T-helper 1 cell treated with Interleukin-12 subunit alpha and Interleukin-12 subunit beta and Interleukin-4 antibody, amounts not matched to agents 30 μg/mL and 1 μg/mL, for 36 hours (primary cell): ENCODE measurements around the gene PLEKHG5.
"Not testable (repeated sequence)": the region's sequence is repeated elsewhere in the genome, so short reads cannot be mapped to it uniquely, and the experiment has no call there.

Experiments
- H3K27ac Mint-ChIP-seq: one replicate; pipeline ENCODE4 v1.8.0; 2021; ENCODE audit warnings: mild to moderate bottlenecking, mixed read lengths
- H3K27me3 Mint-ChIP-seq: one replicate; pipeline ENCODE4 v1.8.0; 2021; ENCODE audit warnings: low read depth, mixed read lengths
- H3K36me3 Mint-ChIP-seq: one replicate; pipeline ENCODE4 v1.8.0; 2021; ENCODE audit warnings: low read depth, mixed read lengths
- H3K4me1 Mint-ChIP-seq: one replicate; pipeline ENCODE4 v1.8.0; 2021; ENCODE audit warnings: low read depth, mixed read lengths
- H3K4me3 Mint-ChIP-seq: one replicate; pipeline ENCODE4 v1.8.0; 2021; ENCODE audit warnings: mild to moderate bottlenecking, moderate library complexity, mixed read lengths
- H3K9me3 Mint-ChIP-seq: one replicate; pipeline ENCODE4 v1.8.0; 2021; ENCODE audit warnings: mixed read lengths

The PLEKHG5 gene

DNA sequence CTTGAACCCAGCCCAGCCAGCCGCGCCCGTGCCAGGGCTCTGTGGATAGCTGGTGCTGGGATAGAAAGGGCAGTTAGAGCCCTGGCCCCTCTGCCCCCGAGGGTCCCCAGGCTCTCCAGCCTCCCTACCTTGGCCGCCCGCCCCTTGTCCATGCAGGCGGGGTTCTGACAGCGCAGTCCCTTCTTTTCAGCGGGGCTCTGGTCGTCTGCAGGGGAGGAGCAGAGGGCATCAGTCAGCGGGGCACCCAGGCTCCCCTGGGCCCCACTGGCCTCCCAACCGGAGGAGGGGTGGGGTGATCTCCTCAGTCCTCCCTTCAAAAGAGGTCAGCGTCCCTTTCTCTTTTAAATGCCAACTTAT is 4.9 kb upstream of the PLEKHG5 start:
- H3K36me3 Mint-ChIP-seq = no peaks in the 10 kb centered on the region
- H3K4me1 Mint-ChIP-seq = peaks cover 7% of the 10 kb centered on the region
- H3K27ac Mint-ChIP-seq = no peak overlapping the region
- H3K9me3 Mint-ChIP-seq = no peaks in the 10 kb centered on the region
- H3K27me3 Mint-ChIP-seq = peaks cover 34% of the 10 kb centered on the region
- H3K4me3 Mint-ChIP-seq = no peak overlapping the region

DNA sequence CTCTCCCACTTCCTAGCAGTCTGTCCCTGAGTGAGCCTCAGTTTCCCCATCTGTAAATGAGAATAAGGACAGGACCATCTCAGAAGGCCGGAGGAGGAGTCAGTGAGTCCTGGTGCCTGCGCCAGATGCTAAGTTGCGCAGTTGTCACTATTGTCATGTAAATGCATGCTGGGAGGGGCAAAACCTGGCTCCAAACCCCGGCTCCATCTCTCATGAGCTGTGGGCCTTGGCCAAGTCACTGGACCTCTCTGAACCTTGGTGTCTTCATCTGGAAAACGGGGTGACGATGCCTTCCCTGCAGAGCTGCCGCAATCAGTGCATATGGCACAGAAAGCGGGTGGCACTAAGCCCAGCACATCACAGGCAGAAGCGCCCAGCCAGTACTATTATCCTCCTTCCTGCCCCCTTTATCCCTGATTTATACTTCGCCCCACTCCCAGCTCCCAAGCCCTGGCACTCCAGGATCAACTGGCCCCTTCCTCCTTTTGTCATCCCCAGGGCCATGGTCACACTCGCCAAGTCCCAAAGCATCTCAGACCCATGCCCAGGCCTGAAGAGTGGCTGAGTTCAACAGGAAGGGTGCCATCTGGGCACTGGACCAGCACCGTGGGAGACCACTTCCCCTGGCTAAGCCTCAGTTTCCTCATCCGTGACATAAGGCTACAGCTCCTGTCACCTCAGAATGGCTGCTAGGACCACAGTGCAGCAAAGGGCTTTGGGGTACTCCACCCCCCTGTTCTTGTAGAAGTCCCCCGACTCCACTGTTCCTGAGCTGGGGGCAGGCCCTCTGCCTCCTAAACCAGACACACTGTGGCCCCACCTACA is 4.3 kb upstream of the PLEKHG5 start:
- no peaks in the 10 kb centered on the region for H3K9me3 Mint-ChIP-seq
- H3K27me3 Mint-ChIP-seq = peaks cover 34% of the 10 kb centered on the region
- peaks cover 8% of the 10 kb centered on the region for H3K4me1 Mint-ChIP-seq
- no peaks in the 10 kb centered on the region for H3K36me3 Mint-ChIP-seq
- no peak overlapping the region for H3K27ac Mint-ChIP-seq
- no peak overlapping the region for H3K4me3 Mint-ChIP-seq

- Mint-ChIP-seq H3K36me3 (no peaks in the 10 kb centered on the region), H3K27ac (no peak overlapping the region), H3K4me3 (no peak overlapping the region), H3K9me3 (no peaks in the 10 kb centered on the region), H3K4me1 (peaks cover 8% of the 10 kb centered on the region), H3K27me3 (peaks cover 34% of the 10 kb centered on the region)
These were observed 3.6 kb upstream of the PLEKHG5 start for GRCh38 chr1:6495041-6495441.

- no peaks in the 10 kb centered on the region for H3K9me3 Mint-ChIP-seq
- no peak overlapping the region for H3K27ac Mint-ChIP-seq
- H3K4me1 Mint-ChIP-seq = peaks cover 8% of the 10 kb centered on the region
- no peaks in the 10 kb centered on the region for H3K36me3 Mint-ChIP-seq
- no peak overlapping the region for H3K4me3 Mint-ChIP-seq
- peaks cover 34% of the 10 kb centered on the region for H3K27me3 Mint-ChIP-seq
These were observed 3.2 kb upstream of the PLEKHG5 start for GRCh38 chr1:6494627-6495026.

GRCh38 chr1:6493834-6494223 is 2.4 kb upstream of the PLEKHG5 start:
- not testable (repeated sequence) for H3K9me3 Mint-ChIP-seq, H3K4me3 Mint-ChIP-seq, H3K4me1 Mint-ChIP-seq, H3K36me3 Mint-ChIP-seq, H3K27ac Mint-ChIP-seq
- peaks cover 26% of the 10 kb centered on the region for H3K27me3 Mint-ChIP-seq

DNA sequence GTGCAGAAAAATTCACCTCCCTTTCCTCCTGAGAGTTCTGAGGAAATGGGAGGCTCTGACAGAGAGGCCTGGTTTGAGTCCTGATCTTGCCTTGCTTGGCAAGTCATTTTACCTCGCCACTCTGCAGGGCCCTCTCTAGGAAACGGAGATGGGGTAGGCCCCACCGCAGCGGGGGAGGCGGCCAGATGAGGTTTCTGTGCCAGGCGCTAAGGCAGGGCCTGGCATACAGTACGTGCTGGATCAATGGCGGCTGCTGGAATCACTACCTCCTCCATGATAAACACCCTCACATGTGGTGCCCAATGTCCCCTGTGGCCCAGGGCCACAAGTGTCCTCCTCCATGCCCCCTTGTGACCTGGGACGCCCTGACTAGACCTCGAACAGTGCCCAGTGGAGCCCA is 499 bp upstream of the PLEKHG5 start:
- H3K36me3 Mint-ChIP-seq = no peaks in the 10 kb centered on the region
- H3K27me3 Mint-ChIP-seq = peaks cover 28% of the 10 kb centered on the region
- H3K9me3 Mint-ChIP-seq = no peaks in the 10 kb centered on the region
- peak overlapping the region; percentile 75 for H3K4me3 Mint-ChIP-seq
- peaks cover 6% of the 10 kb centered on the region for H3K4me1 Mint-ChIP-seq
- peak overlapping the region; percentile 68 for H3K27ac Mint-ChIP-seq

DNA sequence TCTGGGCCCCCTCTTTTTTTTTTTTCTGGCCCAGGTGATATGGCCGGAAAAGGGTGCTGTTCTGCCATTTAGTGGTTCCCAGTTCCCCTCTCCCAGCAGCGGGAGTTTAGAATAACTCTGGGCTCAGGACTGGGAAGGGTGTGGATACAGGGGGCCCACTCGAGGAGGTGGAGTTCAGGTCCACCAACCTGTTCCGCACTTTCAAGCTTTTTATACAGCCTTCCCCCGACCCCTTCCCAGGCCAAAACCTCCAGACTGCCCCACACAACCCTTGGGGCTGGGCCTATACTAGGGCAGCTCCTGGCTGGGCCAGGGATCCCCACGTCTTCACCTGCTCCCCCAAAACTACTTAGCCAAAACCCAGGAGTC is 402 bp downstream of the PLEKHG5 start:
- H3K27me3 Mint-ChIP-seq = peaks cover 33% of the 10 kb centered on the region
- H3K9me3 Mint-ChIP-seq = no peaks in the 10 kb centered on the region
- H3K36me3 Mint-ChIP-seq = no peaks in the 10 kb centered on the region
- peaks cover 12% of the 10 kb centered on the region for H3K4me1 Mint-ChIP-seq
- H3K4me3 Mint-ChIP-seq = peak overlapping the region; percentile 75
- peak overlapping the region; percentile 68 for H3K27ac Mint-ChIP-seq

- Mint-ChIP-seq H3K27me3 (peaks cover 30% of the 10 kb centered on the region), H3K36me3 (no peaks in the 10 kb centered on the region)
These were observed 1.0 kb downstream of the PLEKHG5 start for GRCh38 chr1:6490181-6491080.

DNA sequence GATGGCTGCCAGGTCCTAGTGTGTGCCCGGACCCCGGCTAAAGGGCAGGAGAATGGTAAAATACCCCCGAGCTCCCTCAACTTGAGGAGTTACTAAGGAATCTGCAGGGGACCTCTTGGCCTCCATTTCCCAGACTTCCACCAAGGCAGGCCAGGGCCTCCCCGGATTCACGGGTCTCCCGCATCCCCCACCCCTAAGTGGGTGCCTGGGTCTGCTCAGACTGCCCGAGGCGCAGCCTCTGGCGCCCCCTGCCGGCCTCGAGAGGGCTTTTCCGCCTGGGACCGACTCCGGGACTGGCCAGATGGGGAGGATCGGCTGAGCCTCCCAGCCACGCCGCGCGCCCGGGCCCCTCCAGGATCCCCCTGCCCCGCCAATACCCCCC is 1.7 kb downstream of the PLEKHG5 start:
- Mint-ChIP-seq H3K27ac (peak overlapping the region; percentile 70), H3K4me1 (peaks cover 13% of the 10 kb centered on the region), H3K9me3 (no peaks in the 10 kb centered on the region), H3K4me3 (peak overlapping the region; percentile 78), H3K36me3 (no peaks in the 10 kb centered on the region), H3K27me3 (peaks cover 30% of the 10 kb centered on the region)

More at GRCh38 chr1:6490181-6491080, 1.0 kb downstream of the PLEKHG5 start:
- H3K9me3 Mint-ChIP-seq = no peaks in the 10 kb centered on the region
- peak overlapping the region; percentile 78 for H3K4me3 Mint-ChIP-seq
- H3K27ac Mint-ChIP-seq = peak overlapping the region; percentile 70
- H3K4me1 Mint-ChIP-seq = peaks cover 13% of the 10 kb centered on the region

- Mint-ChIP-seq H3K4me1 (peaks cover 13% of the 10 kb centered on the region), H3K27ac (no peak overlapping the region), H3K27me3 (peaks cover 30% of the 10 kb centered on the region), H3K36me3 (no peaks in the 10 kb centered on the region), H3K4me3 (peak overlapping the region; percentile 78), H3K9me3 (no peaks in the 10 kb centered on the region)
These were observed 2.1 kb downstream of the PLEKHG5 start for GRCh38 chr1:6489383-6489765.

GRCh38 chr1:6488602-6489382 is 2.7 kb downstream of the PLEKHG5 start:
- H3K27me3 Mint-ChIP-seq = peaks cover 36% of the 10 kb centered on the region
- no peak overlapping the region for H3K4me3 Mint-ChIP-seq
- H3K4me1 Mint-ChIP-seq = peaks cover 13% of the 10 kb centered on the region
- no peaks in the 10 kb centered on the region for H3K36me3 Mint-ChIP-seq
- no peak overlapping the region for H3K27ac Mint-ChIP-seq
- no peaks in the 10 kb centered on the region for H3K9me3 Mint-ChIP-seq

DNA sequence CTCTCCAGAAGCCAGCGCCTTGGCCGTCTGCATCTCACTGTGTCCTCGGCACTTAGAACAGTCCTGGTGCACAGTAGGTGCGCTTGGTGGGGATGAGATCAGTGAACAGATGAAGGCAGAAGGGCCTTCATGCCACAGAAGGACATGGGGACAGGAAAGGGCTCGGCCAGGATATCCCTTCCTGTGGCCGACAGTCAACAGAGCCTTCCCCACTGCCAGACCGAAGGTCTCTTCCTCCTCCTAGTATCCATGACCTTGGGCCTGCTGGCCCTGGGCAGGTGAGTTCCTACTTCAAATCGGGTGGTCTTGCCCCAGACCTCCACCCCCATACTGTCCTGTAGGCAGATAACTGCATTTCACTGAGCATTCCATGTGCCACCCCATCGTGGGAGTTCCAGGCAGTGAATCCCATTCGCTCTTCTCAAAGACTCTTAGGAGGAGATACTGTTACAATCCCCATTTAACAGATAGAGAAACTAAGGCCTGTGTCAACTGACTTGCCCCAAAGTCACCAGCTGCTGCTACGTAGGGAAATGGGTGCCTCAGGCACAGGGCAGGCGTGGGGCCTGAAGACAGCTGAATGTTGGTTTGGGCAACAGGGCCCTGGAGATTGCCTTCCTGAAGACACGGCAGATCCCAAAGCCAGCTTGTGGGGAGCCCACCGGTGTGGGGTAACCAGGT is 3.5 kb downstream of the PLEKHG5 start:
- Mint-ChIP-seq H3K27ac (no peak overlapping the region), H3K4me1 (peaks cover 13% of the 10 kb centered on the region), H3K4me3 (no peak overlapping the region), H3K27me3 (peaks cover 44% of the 10 kb centered on the region), H3K36me3 (no peaks in the 10 kb centered on the region), H3K9me3 (no peaks in the 10 kb centered on the region)

DNA sequence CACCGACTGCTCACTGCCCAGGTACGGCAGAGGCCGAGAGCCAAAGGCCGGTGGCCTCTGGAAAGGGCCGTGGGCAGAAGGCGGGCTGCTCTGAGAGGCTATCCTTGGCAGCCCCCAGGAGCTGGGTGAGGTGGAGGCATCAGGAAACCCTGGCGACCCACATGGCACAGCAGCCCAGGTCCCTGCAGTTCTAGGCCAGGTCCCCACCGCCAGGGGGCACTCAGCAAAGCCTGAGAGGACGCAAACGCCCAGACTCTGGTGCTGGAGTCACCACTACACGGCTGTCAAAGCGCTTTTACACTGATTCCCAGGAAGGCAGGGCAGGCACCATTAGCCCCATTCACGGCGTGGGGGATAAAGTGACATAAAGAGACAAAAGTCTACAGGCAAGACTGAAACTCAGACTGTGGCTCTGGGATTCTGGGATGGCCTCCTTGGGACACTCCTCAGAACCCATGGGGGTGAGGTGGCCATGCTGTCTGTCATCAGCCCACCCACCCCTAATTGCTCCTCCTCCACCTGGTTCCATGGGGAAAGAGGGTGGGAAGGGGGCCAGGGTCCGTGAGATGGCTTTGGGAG is 4.9 kb downstream of the PLEKHG5 start:
- no peak overlapping the region for H3K4me3 Mint-ChIP-seq
- H3K36me3 Mint-ChIP-seq = no peaks in the 10 kb centered on the region
- no peaks in the 10 kb centered on the region for H3K9me3 Mint-ChIP-seq
- peaks cover 54% of the 10 kb centered on the region for H3K27me3 Mint-ChIP-seq
- no peak overlapping the region for H3K27ac Mint-ChIP-seq
- H3K4me1 Mint-ChIP-seq = peaks cover 10% of the 10 kb centered on the region
